GM19324 (cell line): ENCODE data around the gene CPNE9.
A peak's percentile ranks its signal among the peaks of the same experiment; 100 is the strongest.

Experiments
- ATAC-seq: cut with Tn5 transposase; IDR thresholded peaks from one replicate; pipeline ENCODE4 v1.9.1; 2021; ENCODE audit warnings: mild to moderate bottlenecking, moderate library complexity; ENCODE audit not compliant: unreplicated experiment, low FRiP score

CPNE9 gene

GRCh38 chr3:9686050-9686550 is 17.5 kb upstream of the CPNE9 start:
- no peak for ATAC-seq

GRCh38 chr3:9686703-9687102 is 16.9 kb upstream of the CPNE9 start:
- ATAC-seq: no peak

GRCh38 chr3:9687514-9687913 is 16.1 kb upstream of the CPNE9 start:
- no peak for ATAC-seq

- ATAC-seq: no peak
These were observed 14.7 kb upstream of the CPNE9 start for GRCh38 chr3:9688961-9689360.

GRCh38 chr3:9689757-9690156 is 13.9 kb upstream of the CPNE9 start:
- ATAC-seq: no peak

GRCh38 chr3:9690451-9691450 is 12.9 kb upstream of the CPNE9 start:
- ATAC-seq: peak; percentile 82

GRCh38 chr3:9691636-9692035 is 12.0 kb upstream of the CPNE9 start:
- ATAC-seq: no peak

GRCh38 chr3:9692416-9692815 is 11.2 kb upstream of the CPNE9 start:
- ATAC-seq: no peak

GRCh38 chr3:9695345-9695744 is 8.3 kb upstream of the CPNE9 start:
- no peak for ATAC-seq

GRCh38 chr3:9695746-9696145 is 7.9 kb upstream of the CPNE9 start:
- ATAC-seq: no peak

GRCh38 chr3:9696480-9697220 is 7.0 kb upstream of the CPNE9 start:
- ATAC-seq: no peak

GRCh38 chr3:9697892-9698291 is 5.7 kb upstream of the CPNE9 start:
- ATAC-seq: no peak

- no peak for ATAC-seq
These were observed 5.3 kb upstream of the CPNE9 start for GRCh38 chr3:9698293-9698692.

- ATAC-seq: no peak
These were observed 3.1 kb upstream of the CPNE9 start for GRCh38 chr3:9700536-9700935.

GRCh38 chr3:9701006-9701405 is 2.6 kb upstream of the CPNE9 start:
- ATAC-seq: no peak

- no peak for ATAC-seq
These were observed 1.9 kb upstream of the CPNE9 start for GRCh38 chr3:9701711-9702110.

- no peak for ATAC-seq
These were observed 393 bp upstream of the CPNE9 start for GRCh38 chr3:9703240-9703639.

- no peak for ATAC-seq
These were observed 1.0 kb downstream of the CPNE9 start for GRCh38 chr3:9704347-9705322.

- no peak for ATAC-seq
These were observed 6.6 kb downstream of the CPNE9 start for GRCh38 chr3:9710174-9710739.

- ATAC-seq: no peak
These were observed 8.8 kb downstream of the CPNE9 start for GRCh38 chr3:9712415-9712814.
